Naive B cell (primary cell): ENCODE results near the gene KLHL28. TPM values are rescaled to one million over a fixed set of nuclear protein-coding genes. Genes with fewer than 3 reads are reported as not detected.

ENCODE experiments used
- ATAC-seq, 2 donors: fragments of 150-1000 bp; cut with Tn5 transposase; 2 replicates each; pipeline ENCODE4 v1.10.0; 2021; ENCODE audit warnings: low read depth in 2 of 2, mild to moderate bottlenecking in 2 of 2, moderate library complexity in 2 of 2
- DNase-seq: peaks from one replicate; pipeline ENCODE4 v3.0.0; 2022
- H3K27ac Mint-ChIP-seq, 6 donors: one replicate each; pipeline ENCODE4 v1.8.0; 2020 to 2022; ENCODE audit warnings: mild to moderate bottlenecking in 6 of 6, mixed read lengths in 6 of 6, moderate library complexity in 5 of 6, inconsistent platforms in 2 of 6
- H3K27me3 Mint-ChIP-seq, 3 donors: one replicate each; pipeline ENCODE4 v1.8.0; 2021 to 2022; ENCODE audit warnings: mixed read lengths in 3 of 3, mild to moderate bottlenecking in 1 of 3
- H3K36me3 Mint-ChIP-seq, 2 donors: one replicate each; pipeline ENCODE4 v1.8.0; 2020 to 2022; ENCODE audit warnings: mixed read lengths in 2 of 2, inconsistent platforms in 1 of 2, mild to moderate bottlenecking in 1 of 2
- H3K4me1 Mint-ChIP-seq, 3 donors: one replicate each; pipeline ENCODE4 v1.8.0; 2020 to 2022; ENCODE audit warnings: mixed read lengths in 3 of 3, inconsistent platforms in 1 of 3, mild to moderate bottlenecking in 1 of 3, moderate library complexity in 1 of 3
- H3K4me3 Mint-ChIP-seq, 8 donors: one replicate each; pipeline ENCODE4 v1.8.0; 2020 to 2022; ENCODE audit warnings: mild to moderate bottlenecking in 8 of 8, mixed read lengths in 8 of 8, moderate library complexity in 8 of 8, inconsistent platforms in 2 of 8
- H3K9me3 Mint-ChIP-seq, 7 donors: one replicate each; pipeline ENCODE4 v1.8.0; 2020 to 2022; ENCODE audit warnings: mixed read lengths in 7 of 7, mild to moderate bottlenecking in 5 of 7, inconsistent platforms in 2 of 7, moderate library complexity in 1 of 7
- polyA plus RNA-seq, 6 donors: library from polyadenylated mRNA; unstranded; fragments of 300-500 nt; fragmentation: Illumina TruSeq; gene quantifications; one replicate each; pipeline ENCODE4 v1.2.3, GENCODE V29; 2021; ENCODE audit warnings: low read depth in 6 of 6

KLHL28 gene
- polyA plus RNA-seq, 6 donors from 2014 or later: 39.5 to 43.9 (median 41.4) TPM

DNA sequence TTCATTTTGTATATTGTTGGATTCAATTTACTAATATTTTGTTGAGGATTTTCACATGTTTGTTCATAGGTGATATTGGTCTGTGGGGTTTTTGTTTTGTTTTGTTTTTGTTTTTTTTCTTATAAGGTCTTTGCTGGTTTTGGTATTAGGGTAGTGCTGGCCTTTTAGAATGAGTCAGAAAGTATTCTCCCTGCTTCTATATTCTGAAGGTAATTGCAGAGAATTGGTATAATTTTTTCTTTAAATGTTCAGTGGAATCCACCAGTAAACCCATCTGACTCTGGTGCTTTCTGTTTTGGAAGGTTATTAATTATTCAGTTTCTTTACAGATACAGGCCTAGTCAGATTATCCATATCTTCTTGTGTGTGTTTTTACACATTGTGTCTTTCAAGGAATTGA is 9.2 kb upstream of the KLHL28 start:
- DNase-seq (no peak), ATAC-seq (no peak)
- Mint-ChIP-seq H3K9me3 (peaks cover 4 to 51% (median 22%) of the 10 kb centered on the region in 7 donors), H3K36me3 (peaks cover 40 to 50% of the 10 kb centered on the region in 2 donors), H3K27me3 (no peaks in the 10 kb centered on the region), H3K4me3 (peak overlapping the region in 1 of 8 donors; percentile 27), H3K4me1 (peaks cover 53 to 62% (median 55%) of the 10 kb centered on the region in 3 donors), H3K27ac (no peak overlapping the region)

DNA sequence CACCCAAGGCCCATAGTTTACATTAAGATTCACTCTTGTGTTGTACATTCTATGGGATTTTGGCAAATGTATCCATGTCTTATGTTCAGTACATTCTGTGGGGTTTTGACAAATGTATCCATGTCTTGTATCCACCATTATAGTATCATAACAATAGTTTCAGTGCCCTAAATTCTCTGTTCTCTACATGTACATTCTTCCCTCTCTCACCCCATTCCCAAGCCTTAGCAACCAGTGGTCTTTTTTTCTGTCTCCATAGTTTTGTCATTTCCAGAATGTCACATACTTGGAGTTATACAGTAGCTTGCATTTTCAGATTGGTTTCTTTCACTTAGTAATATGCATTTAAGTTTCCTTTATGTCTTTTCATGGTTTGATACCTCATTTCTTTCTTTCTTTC is 7.0 kb upstream of the KLHL28 start:
- H3K36me3 Mint-ChIP-seq: peaks cover 48 to 59% of the 10 kb centered on the region in 2 donors
- H3K9me3 Mint-ChIP-seq: peaks cover 13 to 67% (median 33%) of the 10 kb centered on the region in 7 donors
- ATAC-seq (no peak), DNase-seq (no peak)
- peak overlapping the region in 4 of 8 donors; percentile 22 to 49 (median 40) for H3K4me3 Mint-ChIP-seq
- peak overlapping the region in 1 of 6 donors; percentile 67 for H3K27ac Mint-ChIP-seq
- H3K4me1 Mint-ChIP-seq: peaks cover 61 to 75% (median 64%) of the 10 kb centered on the region in 3 donors
- no peaks in the 10 kb centered on the region for H3K27me3 Mint-ChIP-seq

GRCh38 chr14:44966601-44967336 is 5.0 kb upstream of the KLHL28 start:
- Mint-ChIP-seq H3K36me3 (peaks cover 46 to 52% of the 10 kb centered on the region in 2 donors), H3K4me1 (peaks cover 59 to 73% (median 68%) of the 10 kb centered on the region in 3 donors), H3K4me3 (peak overlapping the region; percentile 23 to 76 (median 58)), H3K9me3 (peaks cover 13 to 61% (median 30%) of the 10 kb centered on the region in 7 donors), H3K27ac (peak overlapping the region in 1 of 6 donors; percentile 13), H3K27me3 (no peaks in the 10 kb centered on the region)
- no peak for DNase-seq
- ATAC-seq: no peak

- Mint-ChIP-seq H3K4me1 (peaks cover 47 to 57% (median 51%) of the 10 kb centered on the region in 3 donors), H3K27ac (peak overlapping the region in 2 of 6 donors; percentile 44 to 76)
- DNase-seq: no peak
Measured at GRCh38 chr14:44963775-44964380, 2.1 kb upstream of the KLHL28 start.

GRCh38 chr14:44963044-44963528 is 1.3 kb upstream of the KLHL28 start:
- ATAC-seq (no peak), DNase-seq (no peak)
- Mint-ChIP-seq H3K4me3 (no peak overlapping the region), H3K9me3 (peaks cover 0 to 28% (median 8%) of the 10 kb centered on the region in 7 donors), H3K27me3 (no peaks in the 10 kb centered on the region), H3K36me3 (peaks cover 10 to 18% of the 10 kb centered on the region in 2 donors), H3K4me1 (peaks cover 41 to 51% (median 44%) of the 10 kb centered on the region in 3 donors), H3K27ac (no peak overlapping the region)

More at GRCh38 chr14:44963775-44964380, 2.1 kb upstream of the KLHL28 start:
- ATAC-seq: no peak
- no peaks in the 10 kb centered on the region for H3K27me3 Mint-ChIP-seq
- peaks cover 17 to 24% of the 10 kb centered on the region in 2 donors for H3K36me3 Mint-ChIP-seq
- peaks cover 2 to 32% (median 10%) of the 10 kb centered on the region in 7 donors for H3K9me3 Mint-ChIP-seq
- H3K4me3 Mint-ChIP-seq: peak overlapping the region in 1 of 8 donors; percentile 73

GRCh38 chr14:44962334-44963043 is 742 bp upstream of the KLHL28 start:
- Mint-ChIP-seq H3K4me3 (no peak overlapping the region), H3K36me3 (peaks cover 10 to 14% of the 10 kb centered on the region in 2 donors), H3K4me1 (peaks cover 39 to 48% (median 41%) of the 10 kb centered on the region in 3 donors), H3K27me3 (no peaks in the 10 kb centered on the region), H3K9me3 (peaks cover 0 to 23% (median 8%) of the 10 kb centered on the region in 7 donors), H3K27ac (no peak overlapping the region)
- no peak for DNase-seq
- ATAC-seq: peak; percentile 42 to 45

- DNase-seq (peak; percentile 51), ATAC-seq (peak; percentile 40 to 43)
- Mint-ChIP-seq H3K27ac (no peak overlapping the region), H3K36me3 (peaks cover 10 to 13% of the 10 kb centered on the region in 2 donors), H3K9me3 (peaks cover 0 to 16% (median 8%) of the 10 kb centered on the region in 7 donors), H3K4me1 (peaks cover 32 to 42% (median 33%) of the 10 kb centered on the region in 3 donors), H3K4me3 (no peak overlapping the region), H3K27me3 (no peaks in the 10 kb centered on the region)
Measured at GRCh38 chr14:44961151-44961553, 595 bp downstream of the KLHL28 start.

- H3K9me3 Mint-ChIP-seq: peaks cover 0 to 16% (median 8%) of the 10 kb centered on the region in 7 donors
- peak overlapping the region in 1 of 6 donors; percentile 7 for H3K27ac Mint-ChIP-seq
- peaks cover 10 to 13% of the 10 kb centered on the region in 2 donors for H3K36me3 Mint-ChIP-seq
- DNase-seq: no peak
- H3K4me3 Mint-ChIP-seq: peak overlapping the region in 1 of 8 donors; percentile 51
- ATAC-seq: no peak
- H3K27me3 Mint-ChIP-seq: no peaks in the 10 kb centered on the region
- peaks cover 32 to 44% (median 33%) of the 10 kb centered on the region in 3 donors for H3K4me1 Mint-ChIP-seq
Measured at GRCh38 chr14:44960646-44961045, 1.1 kb downstream of the KLHL28 start.

- H3K36me3 Mint-ChIP-seq: peaks cover 10 to 13% of the 10 kb centered on the region in 2 donors
- no peak for DNase-seq
- ATAC-seq: no peak
- no peaks in the 10 kb centered on the region for H3K27me3 Mint-ChIP-seq
- peak overlapping the region in 1 of 6 donors; percentile 7 for H3K27ac Mint-ChIP-seq
- peaks cover 32 to 43% (median 33%) of the 10 kb centered on the region in 3 donors for H3K4me1 Mint-ChIP-seq
- H3K4me3 Mint-ChIP-seq: peak overlapping the region in 2 of 8 donors; percentile 51 to 59
- peaks cover 0 to 15% (median 8%) of the 10 kb centered on the region in 7 donors for H3K9me3 Mint-ChIP-seq
Measured at GRCh38 chr14:44960146-44960545, 1.6 kb downstream of the KLHL28 start.

DNA sequence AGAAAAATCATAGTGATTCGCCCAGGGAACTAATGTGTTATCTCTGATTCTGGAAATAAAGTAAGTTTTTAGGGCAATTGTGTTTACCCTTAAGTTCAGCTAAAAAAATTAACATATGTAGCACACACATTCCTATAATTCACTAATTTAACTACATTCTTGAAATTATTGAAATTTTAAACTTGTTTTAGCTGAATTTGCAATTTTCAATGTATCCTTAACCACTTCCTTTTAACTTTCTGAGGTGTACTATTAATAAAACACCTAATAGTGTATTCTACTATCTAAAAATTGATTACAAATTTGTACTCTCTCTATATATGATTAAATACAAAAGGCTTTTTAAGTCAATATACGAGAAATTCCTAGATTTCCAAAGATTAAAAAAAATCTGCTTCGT is 2.2 kb downstream of the KLHL28 start:
- Mint-ChIP-seq H3K27ac (peak overlapping the region in 1 of 6 donors; percentile 47), H3K4me3 (peak overlapping the region in 1 of 8 donors; percentile 59), H3K9me3 (peaks cover 0 to 9% (median 5%) of the 10 kb centered on the region in 7 donors), H3K27me3 (no peaks in the 10 kb centered on the region), H3K36me3 (peaks cover 8 to 9% of the 10 kb centered on the region in 2 donors), H3K4me1 (peaks cover 31 to 37% (median 31%) of the 10 kb centered on the region in 3 donors)
- DNase-seq (no peak), ATAC-seq (no peak)

DNA sequence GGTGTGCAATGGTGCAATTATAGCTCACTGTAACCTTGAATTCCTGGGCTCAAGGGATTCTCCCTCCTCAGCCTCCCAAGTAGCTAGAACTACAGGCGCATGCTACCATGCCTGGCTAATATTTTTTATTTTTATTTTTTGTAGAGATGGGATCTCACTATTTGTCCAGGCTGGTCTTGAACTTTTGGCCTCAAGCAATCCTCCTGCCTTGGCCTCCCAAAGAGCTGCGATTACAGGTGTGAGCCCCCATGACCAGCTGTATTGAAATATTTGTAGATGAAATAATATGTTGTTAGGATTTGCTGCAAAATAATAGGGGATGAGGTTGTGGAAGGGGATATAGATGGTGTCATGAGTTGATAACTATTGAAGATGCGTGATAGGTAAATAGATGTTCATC is 4.9 kb downstream of the KLHL28 start:
- Mint-ChIP-seq H3K27ac (no peak overlapping the region), H3K4me1 (peaks cover 12 to 22% (median 18%) of the 10 kb centered on the region in 3 donors), H3K9me3 (no peaks in the 10 kb centered on the region), H3K36me3 (peaks cover 0 to 14% of the 10 kb centered on the region in 2 donors), H3K4me3 (no peak overlapping the region), H3K27me3 (no peaks in the 10 kb centered on the region)
- ATAC-seq: no peak
- no peak for DNase-seq

DNA sequence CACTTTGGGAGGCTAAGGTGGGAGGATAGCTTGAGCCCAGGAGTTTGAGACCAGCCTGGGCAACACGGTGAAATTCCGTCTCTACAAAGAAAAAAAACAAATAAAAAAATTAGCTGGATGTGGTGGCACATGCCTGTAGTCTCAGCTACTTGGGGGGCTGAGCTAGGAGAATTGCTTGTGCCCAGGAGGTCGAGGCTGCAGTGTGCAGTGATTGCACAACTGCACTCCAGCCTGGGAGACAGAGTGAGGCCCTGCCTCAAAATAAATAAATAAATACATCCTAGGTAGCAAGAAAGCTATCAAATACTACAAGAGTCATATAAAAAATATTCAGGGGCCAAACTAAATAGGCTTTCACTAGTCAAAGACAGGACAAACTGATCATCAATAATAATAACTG is 6.2 kb downstream of the KLHL28 start:
- DNase-seq: no peak
- Mint-ChIP-seq H3K36me3 (peaks cover 0 to 14% of the 10 kb centered on the region in 2 donors), H3K9me3 (no peaks in the 10 kb centered on the region), H3K4me1 (peaks cover 12 to 28% (median 17%) of the 10 kb centered on the region in 3 donors), H3K4me3 (no peak overlapping the region), H3K27ac (no peak overlapping the region), H3K27me3 (no peaks in the 10 kb centered on the region)
- no peak for ATAC-seq

- no peak overlapping the region for H3K27ac Mint-ChIP-seq
- H3K27me3 Mint-ChIP-seq: no peaks in the 10 kb centered on the region
- H3K4me1 Mint-ChIP-seq: peaks cover 6 to 28% (median 12%) of the 10 kb centered on the region in 3 donors
Measured at GRCh38 chr14:44954750-44955149, 7.0 kb downstream of the KLHL28 start.

More at GRCh38 chr14:44954750-44955149, 7.0 kb downstream of the KLHL28 start:
- DNase-seq: no peak
- H3K36me3 Mint-ChIP-seq: peaks cover 0 to 14% of the 10 kb centered on the region in 2 donors
- ATAC-seq: no peak
- no peaks in the 10 kb centered on the region for H3K9me3 Mint-ChIP-seq
- no peak overlapping the region for H3K4me3 Mint-ChIP-seq
